Superior temporal gyrus (tissue), 1 donor: ENCODE measurements around the gene DCP1B.

Source experiments
- DNase-seq: peaks from one replicate; pipeline ENCODE4 v3.0.0-alpha.2; 2016; ENCODE audit errors: extremely low spot score

Gene DCP1B

DNA sequence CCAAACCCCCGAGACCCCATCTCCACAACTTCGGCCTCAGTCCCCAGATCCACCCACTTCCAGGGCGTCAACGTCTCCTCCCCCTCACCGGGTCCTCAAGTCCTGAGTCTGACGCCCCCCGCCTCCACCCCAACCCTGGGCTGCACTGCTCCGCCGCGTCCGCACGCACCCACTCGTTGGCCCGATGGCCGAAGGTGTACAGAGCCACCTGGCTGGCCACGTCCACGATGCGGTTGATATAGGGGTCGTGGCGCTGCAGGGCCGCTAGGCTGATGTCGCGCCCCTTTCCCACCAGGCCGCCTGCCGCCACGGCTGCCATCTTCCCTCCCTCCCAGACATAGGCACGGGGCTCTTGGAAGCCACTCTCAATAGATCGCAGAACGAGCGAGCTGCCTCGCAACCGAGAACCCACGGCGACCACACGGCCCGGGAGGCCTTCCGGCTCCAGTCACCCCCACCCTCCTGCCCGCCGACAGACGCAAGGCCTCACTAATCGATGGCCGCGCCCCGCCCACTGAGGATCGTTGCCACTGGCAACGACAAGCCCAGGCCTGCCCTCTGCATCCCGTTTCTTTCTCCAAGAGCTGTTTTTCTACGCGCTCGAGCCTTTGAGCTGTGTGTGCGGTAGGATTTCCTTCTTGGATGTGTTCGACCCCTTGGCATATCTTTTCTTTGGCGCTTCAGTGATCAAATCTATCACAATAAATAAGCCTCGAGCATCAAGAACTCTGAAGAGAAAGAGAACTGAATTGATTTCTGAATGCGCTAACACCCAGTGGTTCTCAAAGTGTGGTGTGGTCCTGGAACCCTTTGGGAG is at the start of gene DCP1B:
DCP1B (minus strand) TSS at position 345 of the 817 bp plus-strand sequence; CDS start at position 319, 26 bp downstream.
- peak; percentile 95 for DNase-seq

DNA sequence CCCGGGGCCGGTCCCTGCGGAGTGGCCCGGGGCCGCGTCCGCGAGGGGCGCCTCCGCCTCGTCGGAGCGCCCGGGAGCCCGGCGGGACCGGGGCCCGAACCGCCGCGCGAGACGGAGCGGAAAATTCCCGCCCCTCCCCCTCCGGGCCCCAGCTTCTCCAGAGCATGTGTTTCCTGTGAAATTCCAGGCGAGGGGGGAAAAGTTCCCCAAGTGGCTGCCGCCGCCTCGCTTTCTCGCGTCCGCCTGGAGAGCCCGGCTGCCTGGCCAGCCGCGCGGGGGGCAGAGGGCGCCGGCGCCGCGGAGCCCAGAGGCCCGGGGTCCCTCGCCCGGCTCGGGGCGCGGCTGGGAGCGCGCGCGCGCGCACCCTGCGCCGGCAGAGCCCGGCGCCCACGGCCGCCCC is 49.4 kb upstream of the DCP1B start:
- DNase-seq, result no peak

DNA sequence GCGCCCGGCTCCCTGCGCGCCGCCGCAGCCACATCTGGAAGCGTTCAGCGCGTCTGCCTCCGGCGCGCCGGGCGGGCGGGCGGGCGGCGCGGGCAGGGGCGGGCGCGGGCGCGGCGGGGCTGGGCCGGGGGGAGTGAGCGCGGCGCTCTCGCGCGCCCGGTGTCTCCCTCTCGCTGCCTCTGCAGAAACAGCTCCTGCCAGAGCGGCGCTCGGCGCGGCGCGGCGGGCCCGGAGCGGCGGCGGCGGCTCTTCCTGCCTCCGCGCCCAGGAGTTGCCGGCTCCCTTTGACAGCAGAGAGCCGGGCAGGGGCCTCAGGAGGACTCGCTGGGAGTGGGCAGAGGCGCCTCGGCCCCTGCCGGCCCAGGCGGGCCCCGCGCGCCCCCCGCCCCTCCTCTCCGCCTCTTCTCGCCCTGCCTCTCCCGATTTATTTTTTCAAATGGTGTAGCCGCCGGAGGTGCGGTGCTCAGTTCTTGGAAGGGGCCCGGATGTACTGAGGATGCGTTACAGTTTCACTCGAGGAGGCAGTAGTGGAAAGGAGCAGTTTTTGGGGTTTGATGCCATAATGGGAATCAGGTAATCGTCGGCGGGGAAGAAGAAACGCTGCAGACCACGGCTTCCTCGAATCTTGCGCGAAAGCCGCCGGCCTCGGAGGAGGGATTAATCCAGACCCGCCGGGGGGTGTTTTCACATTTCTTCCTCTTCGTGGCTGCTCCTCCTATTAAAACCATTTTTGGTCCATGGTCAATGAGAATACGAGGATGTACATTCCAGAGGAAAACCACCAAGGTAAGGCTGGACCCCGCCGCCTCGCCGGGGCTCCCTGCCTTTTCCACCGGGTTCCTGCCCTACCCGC is 48.8 kb upstream of the DCP1B start, which contains the start of gene CACNA1C:
CACNA1C (plus strand) TSS at position 162 of the 853 bp plus-strand sequence; CDS start at position 738, 576 bp downstream.
- DNase-seq, result peak; percentile 40

DNA sequence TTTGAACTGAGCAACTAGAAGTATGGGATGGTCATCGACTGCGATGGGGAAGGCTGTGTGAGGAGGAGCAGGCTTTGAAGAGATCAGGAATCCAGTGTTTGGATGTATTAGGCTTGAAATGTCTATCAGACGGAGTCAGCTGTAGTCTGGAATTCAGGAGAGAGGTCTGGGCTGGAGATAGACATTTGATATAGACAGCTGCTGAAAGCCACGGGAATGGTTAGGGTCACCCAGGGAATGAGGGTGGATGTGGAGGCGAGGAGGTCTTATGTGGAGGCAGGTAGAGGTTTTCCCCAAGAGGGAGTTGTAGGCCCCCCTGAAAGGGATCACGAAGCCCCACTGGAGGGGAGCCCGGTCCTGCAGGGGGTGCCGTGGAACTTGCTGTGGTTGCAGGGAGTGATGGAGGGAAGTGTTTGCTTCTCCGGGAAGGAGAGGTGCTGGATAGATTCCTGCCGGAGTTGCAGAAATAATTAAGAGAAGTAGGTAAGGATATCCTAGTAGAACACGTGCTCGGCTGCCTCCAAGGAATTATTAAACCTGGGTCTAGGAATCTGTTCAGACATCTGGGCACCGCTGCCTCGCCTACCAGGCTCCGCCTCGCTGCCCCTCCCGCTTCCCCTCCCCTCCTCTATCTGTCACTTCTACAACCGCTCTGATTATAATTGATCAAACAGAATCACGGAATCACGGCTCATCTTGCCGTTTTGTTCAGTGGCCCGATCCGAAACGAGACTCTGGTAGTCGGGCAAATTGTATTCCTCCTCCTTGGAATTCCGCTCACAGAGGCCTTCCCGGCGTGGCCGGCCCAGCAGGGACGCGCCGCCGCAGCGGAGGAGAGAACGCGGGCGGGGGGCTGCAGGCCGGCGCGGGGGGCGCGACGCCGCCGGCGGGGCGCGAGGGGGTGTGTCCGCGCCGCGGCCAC is 47.7 kb upstream of the DCP1B start:
- peak; percentile 28 for DNase-seq

DNA sequence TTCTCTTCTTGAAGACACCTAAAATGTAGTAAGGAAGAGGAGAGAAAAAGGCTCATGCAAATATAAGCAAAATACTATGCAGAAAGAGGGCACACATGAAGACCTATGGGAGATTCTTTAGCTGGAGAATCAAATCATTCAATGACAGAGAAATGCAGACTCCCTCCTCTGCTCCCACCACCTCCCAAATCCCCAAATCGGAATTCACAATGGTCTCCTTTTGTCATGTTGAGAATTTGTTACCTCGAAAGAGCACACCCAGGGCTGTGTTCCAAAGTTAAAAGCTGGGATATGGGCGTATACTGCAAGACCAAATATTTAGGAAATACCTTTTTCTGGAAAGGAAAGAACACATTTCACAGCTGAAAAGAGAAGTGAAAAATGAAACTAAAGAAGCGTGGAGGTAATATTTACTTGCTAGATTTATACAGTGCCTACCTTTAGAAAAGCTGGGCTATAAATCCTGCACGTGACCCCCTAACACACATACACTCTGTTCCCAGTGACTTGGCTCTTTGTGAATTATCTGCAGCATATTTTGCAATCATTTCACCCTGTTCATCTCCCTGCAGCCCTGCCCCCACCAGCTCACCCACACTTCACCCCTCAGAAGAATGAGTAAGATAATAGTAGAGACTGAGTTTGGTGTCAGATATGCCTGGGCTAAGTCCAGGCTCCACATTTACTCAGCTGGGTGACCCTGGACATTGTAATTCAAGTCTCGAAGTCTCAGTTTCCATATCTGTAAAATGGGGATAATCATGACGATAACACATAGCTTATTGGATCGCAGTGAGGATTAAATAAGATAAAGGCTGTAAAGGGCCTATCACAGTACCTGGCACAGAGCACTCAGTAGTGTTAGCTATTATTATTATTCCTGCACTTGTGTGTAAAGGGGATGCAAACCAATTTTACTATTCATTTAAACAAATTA is 45.6 kb upstream of the DCP1B start:
- no peak for DNase-seq

DNA sequence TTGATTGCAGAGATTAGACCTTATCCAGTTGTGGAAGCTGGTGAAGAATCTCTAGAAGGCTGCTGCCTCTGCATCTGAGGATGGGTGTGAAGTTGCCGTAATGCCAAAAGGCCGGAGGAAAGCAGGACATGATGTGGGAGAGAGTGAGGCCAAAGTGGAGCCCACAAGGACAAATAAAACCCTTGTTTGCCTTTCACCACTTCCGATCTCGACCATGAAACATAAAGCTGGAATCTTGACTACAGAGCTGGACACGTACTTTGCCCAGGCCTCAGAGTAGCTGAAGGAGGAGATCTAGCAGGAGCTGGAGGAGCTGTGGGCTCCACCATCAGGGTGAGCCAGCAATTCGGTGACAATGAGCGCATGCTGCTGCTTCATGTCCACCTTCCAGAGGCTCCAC is 43.5 kb upstream of the DCP1B start:
- no peak for DNase-seq

DNA sequence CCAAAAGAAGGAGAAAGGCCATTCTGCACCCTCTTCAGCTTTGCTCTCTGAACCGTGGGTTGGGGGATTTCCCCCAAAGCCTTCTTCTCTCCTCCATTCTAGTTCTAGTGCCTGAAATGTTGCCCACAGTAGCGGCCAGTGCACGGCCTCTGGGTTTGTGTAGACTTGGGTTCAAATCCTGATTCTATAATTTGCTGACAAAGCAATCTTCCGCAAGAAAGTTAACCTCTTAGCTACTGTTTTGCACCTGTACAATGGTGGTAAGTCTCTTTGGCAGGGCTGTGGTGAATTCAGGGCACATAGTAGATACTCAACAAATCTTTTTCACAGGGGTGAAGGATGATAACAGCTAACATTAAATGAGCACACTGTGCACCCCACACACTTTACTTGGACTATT is 42.7 kb upstream of the DCP1B start:
- no peak for DNase-seq

DNA sequence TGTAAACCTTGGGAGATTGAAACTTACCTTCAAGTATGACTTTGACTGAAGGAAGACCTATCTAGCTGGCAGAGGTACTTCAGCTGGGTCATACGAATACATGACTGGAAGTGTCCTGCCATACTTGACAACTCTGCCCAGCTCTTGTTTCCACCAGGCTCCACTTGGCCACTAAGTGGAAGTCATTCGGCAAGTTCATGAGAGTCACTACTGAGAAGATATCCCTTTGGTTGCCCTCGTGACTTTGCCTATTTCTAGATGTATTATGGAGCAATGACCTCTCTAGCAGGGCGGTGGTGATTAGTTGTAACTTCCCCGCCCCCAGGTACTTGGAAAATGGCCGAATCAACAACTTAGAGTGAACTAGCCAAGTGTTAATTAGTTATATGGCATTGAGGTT is 39.9 kb upstream of the DCP1B start:
- DNase-seq, result no peak

DNA sequence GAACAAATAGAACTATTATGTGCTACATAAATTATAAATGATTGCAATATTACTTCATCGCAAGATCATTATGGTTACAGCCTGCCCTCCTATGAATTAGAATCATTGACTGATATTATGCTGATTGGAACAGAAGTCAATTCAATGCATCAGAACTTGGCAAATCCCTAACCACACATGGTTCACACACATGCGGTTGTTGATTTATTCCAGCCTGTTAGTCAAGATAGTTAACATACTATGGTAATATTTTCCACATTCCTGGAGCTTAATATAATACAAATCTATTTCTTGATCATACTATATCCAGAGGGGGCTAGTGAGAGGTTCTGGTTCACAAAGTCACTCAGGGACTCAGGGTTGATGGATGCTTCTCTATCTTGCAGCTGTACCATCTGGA is 38.8 kb upstream of the DCP1B start:
- no peak for DNase-seq

DNA sequence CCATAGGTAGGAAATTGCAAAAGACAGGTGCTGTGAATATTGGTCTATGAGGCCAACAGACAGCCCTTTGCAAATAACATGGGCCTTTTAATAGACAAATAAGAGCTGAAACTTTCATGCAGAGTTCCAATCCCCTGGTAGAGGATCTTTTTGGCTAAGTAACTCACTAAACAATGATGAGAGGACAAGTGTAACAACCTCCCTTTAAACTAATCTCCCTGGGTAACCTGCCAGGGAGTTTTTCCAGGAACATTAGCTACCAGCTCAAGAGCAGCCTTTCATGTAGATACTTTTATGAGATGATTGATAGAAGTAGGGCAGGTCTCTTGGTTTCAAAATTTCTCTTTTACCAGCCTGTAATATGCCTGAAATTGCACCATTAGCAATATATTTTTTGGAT is 34.8 kb upstream of the DCP1B start:
- DNase-seq, result no peak

DNA sequence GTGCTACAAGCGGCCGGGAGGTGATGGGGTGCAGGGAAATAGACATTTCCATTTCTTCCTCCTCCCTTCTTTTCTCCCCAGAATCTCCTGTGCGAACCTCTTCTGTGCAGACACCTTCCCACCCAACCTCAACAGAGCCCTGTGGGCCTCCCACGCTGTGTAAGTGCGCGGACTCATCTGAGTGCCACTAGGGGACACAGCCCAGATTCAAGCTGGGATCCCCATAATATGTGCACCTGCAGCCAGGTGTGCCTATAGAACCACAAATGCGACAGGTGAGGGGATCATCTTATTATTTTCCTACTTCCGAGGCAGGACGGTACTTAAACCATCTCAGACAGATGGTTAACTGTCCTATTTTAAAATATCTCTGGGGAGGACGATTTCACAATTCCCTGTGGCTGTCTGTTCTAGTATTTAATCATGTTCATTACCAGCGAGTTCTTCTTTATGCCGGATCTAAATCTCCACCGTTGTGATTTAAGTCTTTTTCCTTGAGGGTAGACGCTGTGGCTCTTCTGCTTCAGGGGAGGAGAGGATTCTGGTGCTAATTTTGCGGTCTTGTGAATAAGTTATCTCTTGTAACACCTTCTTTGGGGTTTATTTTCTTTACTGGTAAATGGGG is 31.3 kb upstream of the DCP1B start:
- peak; percentile 63 for DNase-seq

DNA sequence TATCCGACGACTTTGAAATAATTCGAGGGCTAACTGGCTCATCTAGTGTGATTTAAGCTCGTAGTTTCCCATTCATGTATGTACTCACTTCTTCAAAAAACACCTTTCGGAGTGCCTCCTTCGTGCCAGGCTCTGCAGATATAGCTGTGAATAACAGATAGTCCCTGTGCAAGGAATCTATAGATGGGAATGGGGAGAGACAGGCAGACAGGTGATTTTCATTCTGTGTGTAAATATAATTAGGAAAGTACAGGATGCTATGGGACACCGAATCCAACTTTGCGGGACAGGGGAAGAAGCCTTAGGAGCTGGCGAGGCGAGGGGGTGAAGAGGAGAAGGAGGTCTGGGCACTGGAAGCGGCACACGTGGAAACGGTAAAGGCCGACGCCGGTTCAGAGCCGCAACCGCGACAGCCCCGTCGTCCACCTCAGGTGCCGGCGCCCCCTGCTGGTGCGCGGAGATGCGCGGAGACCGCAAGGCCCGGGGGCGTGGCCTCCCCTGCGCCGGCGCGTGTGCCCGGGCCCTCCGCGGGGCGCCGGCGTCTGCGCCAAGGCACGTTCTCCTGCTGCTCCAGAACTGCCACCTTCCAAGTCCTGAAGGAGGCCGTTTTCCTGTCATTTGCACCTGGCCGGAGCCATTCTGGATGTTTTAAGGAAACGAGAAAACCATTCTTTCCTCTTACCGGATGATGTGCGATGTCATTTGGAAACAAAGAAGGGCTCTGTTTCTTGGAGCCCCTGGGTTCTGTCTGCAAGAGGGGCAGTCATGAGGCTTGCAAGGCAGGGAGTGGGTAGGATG is 30.6 kb upstream of the DCP1B start:
- peak; percentile 89 for DNase-seq

DNA sequence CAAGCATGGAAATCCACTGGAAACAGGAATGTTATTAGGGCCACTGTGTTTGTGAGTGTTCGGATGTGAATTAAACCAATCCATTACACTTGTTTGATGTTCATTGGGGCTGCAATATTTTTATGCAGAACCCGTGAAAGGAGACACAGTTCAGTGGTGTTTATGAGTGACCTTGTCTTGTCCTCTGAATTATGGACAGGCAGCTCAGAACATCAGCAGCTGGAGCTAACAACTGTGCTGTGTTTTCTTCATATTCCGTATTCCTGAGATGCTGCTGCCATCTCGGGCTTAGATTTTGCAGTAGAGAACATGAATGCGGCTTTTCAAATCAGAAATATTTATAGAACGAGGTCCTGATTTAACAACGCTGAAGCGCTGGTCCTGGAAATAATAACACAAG is 28.2 kb upstream of the DCP1B start:
- DNase-seq, result peak; percentile 71

DNA sequence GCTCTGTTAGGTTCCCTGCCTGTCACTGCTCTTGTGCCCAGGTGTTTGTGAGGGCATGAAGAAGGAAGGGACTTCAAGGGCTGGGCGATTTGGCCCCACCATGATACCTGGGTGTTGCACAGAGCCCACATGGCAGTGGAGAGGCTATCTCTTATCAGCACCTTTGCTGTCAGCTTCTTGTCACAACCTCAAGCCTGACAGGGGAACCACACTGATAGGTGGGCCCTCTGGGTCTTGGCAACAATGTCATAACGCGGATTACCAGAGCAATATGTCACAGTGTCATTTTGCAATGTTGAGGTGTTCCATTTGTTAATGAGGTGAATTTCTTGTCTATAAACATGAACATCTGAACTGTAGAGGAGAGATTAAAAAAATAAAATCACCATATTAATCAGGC is 25.6 kb upstream of the DCP1B start:
- DNase-seq, result no peak

DNA sequence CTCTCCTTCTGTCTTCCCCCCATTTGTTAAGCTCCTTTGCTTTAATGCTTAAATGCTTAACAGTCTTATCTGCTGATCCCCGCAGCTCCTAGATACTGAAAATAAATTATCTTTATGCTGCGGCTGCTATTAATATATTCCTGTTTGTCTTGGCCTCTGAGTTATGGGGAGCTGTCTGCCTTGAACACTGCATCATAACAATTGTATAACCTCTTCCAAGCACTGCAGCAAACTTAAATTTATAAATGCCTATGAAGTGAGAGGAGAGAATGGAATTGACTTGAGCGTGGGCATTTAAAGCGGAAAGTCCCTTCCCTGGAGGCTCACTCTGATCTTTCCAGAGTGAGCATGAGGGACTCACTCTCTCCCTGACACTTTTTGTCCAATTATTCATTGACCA is 23.1 kb upstream of the DCP1B start:
- no peak for DNase-seq

DNA sequence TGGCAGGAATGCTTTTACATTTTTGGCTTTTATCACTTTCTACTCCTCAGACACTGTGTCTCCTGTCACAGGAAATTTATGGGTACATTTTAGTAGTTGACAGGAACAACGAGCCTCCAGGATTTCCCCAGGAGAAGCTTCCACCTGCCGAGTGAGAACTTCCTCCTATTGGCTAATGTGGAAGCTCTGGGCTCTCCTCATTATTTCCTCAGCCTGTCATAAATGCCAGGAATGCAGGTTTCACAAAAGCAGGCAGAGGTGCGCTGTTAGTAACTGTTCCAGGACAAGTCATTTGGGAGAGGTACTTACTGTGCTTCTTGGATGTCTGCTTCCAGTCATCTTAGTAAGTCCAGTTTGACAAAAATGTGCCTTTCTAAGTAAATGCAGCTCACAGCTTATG is 19.1 kb upstream of the DCP1B start:
- DNase-seq, result no peak

DNA sequence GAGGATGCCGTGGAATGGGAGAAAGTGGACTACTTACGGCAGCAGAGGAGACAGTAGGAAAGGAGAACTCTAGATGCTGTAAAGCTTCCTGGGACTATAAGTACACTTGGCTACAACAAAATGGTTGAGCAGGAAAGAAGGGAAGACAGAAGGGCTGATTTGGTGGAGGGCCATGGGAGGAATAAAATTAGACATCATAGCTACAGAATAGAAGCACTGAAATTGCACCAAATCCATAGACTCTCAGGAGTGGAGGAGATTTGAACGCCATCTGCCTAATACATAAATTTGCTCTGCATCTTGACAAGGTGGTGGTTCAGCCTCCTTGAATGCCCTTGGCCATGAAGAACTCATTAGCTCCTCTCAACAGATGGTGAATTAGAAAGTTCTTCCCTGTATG is 16.3 kb upstream of the DCP1B start:
- DNase-seq, result no peak

DNA sequence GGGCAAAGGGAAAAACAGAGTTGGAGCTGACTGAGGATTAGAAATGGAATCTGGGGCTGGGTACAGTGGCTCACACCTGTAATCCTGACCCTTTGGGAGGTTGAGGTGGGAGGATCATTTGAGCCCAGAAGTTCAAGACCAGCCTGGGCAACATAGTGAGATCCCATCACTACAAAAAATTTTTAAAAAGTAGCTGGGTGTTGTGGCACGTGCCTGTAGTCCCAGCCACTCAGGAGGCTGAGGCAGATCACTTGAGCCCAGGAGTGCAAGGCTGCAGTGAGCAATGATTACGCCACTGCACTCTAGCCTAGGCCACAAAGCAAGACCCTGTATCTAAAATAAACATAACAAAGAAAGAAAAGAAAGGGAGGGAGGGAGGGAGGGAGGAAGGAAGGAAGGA is 14.9 kb upstream of the DCP1B start:
- DNase-seq, result no peak

DNA sequence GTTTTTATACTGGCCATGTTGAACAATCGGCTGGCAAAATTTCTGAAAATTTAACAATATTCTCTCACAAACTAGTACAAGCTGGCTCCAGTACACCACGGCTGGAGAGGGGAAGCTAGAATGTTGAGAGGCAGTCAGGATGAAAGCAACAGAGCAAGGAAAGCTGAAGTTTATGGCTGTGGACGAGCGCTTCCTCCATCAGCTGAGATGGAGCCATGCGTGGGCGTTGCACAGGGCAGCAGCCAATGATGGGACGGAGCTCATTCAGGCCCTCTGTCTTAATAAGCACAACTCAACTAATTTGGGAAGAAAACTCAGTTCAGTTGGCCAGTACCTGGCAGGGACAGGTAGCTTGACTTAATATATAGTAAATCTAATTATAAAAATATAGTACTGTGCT is 14.1 kb upstream of the DCP1B start:
- no peak for DNase-seq
